ENCODE data around the gene C8G.

The C8G gene

GRCh38 chr9:136901516-136902258, 43.4 kb upstream of the C8G start:
- DNase-seq (ENCODE audit: insufficient read length, low spot score) (no peak), FAIRE-seq (no peak)
- TF ChIP-seq CTCF (IDR thresholded peaks at IDR 0.05; ENCODE audit: insufficient read depth, missing control alignments), result no peak

DNA sequence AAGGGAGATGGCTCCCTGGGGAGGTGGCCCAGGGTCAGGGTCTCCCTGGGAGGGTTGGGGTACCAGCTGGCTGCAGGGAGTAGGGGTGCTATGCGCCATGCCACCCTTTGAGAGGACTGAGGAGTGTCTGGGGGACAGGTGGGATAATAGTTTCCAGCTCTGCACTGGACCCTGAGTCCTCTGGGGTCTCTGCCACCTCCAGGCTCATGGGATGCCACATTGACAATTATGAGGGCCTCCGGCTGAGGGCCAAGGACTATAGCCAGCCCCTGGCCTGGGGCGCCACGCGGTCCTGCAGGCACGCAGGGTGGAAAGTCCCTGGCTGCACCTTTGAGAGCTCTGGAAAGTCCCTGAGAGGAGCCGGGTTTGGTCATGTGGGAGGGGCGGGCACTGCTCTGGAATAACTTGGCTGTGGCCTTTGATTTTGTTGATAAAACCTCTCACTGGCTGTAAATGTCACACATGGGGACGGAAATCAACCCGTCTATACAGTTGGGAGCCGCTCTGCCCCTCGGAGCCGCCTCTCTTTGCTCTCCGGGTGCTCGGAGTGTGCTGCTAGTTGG, 42.7 kb upstream of the C8G start:
- DNase-seq (ENCODE audit: insufficient read length, low spot score), result no peak
- TF ChIP-seq CTCF (IDR thresholded peaks at IDR 0.05; ENCODE audit: insufficient read depth, missing control alignments), result no peak
- no peak for FAIRE-seq

GRCh38 chr9:136903041-136903554, 41.9 kb upstream of the C8G start:
- DNase-seq (ENCODE audit: insufficient read length, low spot score) (no peak), FAIRE-seq (no peak)
- no peak for TF ChIP-seq CTCF (IDR thresholded peaks at IDR 0.05; ENCODE audit: insufficient read depth, missing control alignments)

DNA sequence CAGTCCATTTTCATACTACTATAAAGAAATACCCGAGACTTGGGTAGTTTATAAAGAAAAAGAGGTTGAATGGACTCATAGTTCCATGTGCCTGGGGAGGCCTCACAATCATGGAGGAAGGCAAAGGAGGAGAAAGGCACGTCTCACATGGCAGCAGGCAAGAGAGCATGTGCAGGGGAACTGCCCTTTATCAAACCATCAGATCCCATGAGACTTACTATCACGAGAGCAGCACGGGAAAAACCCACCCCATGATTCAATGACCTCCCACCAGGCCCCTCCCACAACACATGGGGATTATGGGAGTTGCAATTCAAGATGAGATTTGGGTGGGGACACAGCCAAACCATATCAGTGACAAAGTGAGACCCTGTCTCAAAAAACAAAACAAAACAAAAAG, 38.8 kb upstream of the C8G start:
- TF ChIP-seq CTCF (IDR thresholded peaks at IDR 0.05; ENCODE audit: insufficient read depth, missing control alignments), result no peak
- no peak for FAIRE-seq

GRCh38 chr9:136907011-136907914, 37.8 kb upstream of the C8G start:
- no peak for TF ChIP-seq CTCF (IDR thresholded peaks at IDR 0.05; ENCODE audit: insufficient read depth, missing control alignments)
- DNase-seq (ENCODE audit: insufficient read length, low spot score), result no peak
- no peak for FAIRE-seq

More for the DNA sequence above, 38.8 kb upstream of the C8G start:
- DNase-seq (ENCODE audit: insufficient read length, low spot score), result no peak

GRCh38 chr9:136910197-136910900, 34.7 kb upstream of the C8G start:
- no peak for DNase-seq (ENCODE audit: insufficient read length, low spot score)
- FAIRE-seq, result no peak
- TF ChIP-seq CTCF (IDR thresholded peaks at IDR 0.05; ENCODE audit: insufficient read depth, missing control alignments), result no peak

Data from D721Med (cell line).